NB4 (cell line): ENCODE measurements around the gene OR2V1.
"Not testable (repeated sequence)": the region's sequence is repeated elsewhere in the genome, so short reads cannot be mapped to it uniquely, and the experiment has no call there.

Source experiments
- DNase-seq: peaks from one replicate; pipeline ENCODE4 v3.0.0; 2010; ENCODE audit warnings: low read depth
- H3K4me3 ChIP-seq: one replicate; pipeline ENCODE4 v1.5.1; 2011; ENCODE audit warnings: mild to moderate bottlenecking, low read depth, low read length, moderate library complexity
- CTCF ChIP-seq: IDR thresholded peaks from one replicate; pipeline ENCODE4 v1.5.1; 2012; ENCODE audit warnings: low read depth, low read length
- MAX ChIP-seq: IDR thresholded peaks from 2 replicates; pipeline ENCODE4 v1.6.1; 2011; ENCODE audit warnings: low read depth, low read length
- MYC ChIP-seq: IDR thresholded peaks from 2 replicates; pipeline ENCODE4 v1.6.1; 2011; ENCODE audit warnings: low read depth, low read length
- POLR2A ChIP-seq: IDR thresholded peaks from 2 replicates; pipeline ENCODE4 v1.6.1; 2011; ENCODE audit warnings: mild to moderate bottlenecking; ENCODE audit not compliant: insufficient read length; ENCODE audit errors: extremely low read depth

OR2V1 gene

GRCh38 chr5:181111010-181111409, 20.0 kb downstream of the OR2V1 start:
- DNase-seq = no peak

GRCh38 chr5:181109489-181110013, 21.4 kb downstream of the OR2V1 start:
- no peak for TF ChIP-seq POLR2A
- no peak for TF ChIP-seq MAX
- TF ChIP-seq MYC = no peak
- TF ChIP-seq CTCF = no peak
- H3K4me3 ChIP-seq = no peak overlapping the region
- DNase-seq = no peak

More at GRCh38 chr5:181111010-181111409, 20.0 kb downstream of the OR2V1 start:
- TF ChIP-seq CTCF (no peak), MYC (no peak), MAX (no peak), POLR2A (no peak)
- H3K4me3 ChIP-seq = no peak overlapping the region

GRCh38 chr5:181108578-181109165, 22.3 kb downstream of the OR2V1 start:
- no peak for TF ChIP-seq MYC
- no peak for TF ChIP-seq CTCF
- DNase-seq = no peak
- no peak overlapping the region for H3K4me3 ChIP-seq

GRCh38 chr5:181107699-181108098, 23.3 kb downstream of the OR2V1 start:
- TF ChIP-seq MYC (no peak), CTCF (no peak), MAX (no peak), POLR2A (no peak)
- DNase-seq = no peak
- H3K4me3 ChIP-seq = no peak overlapping the region

- no peak overlapping the region for H3K4me3 ChIP-seq
- DNase-seq = peak; percentile 14
- TF ChIP-seq POLR2A = no peak
- no peak for TF ChIP-seq MAX
- TF ChIP-seq CTCF = no peak
- no peak for TF ChIP-seq MYC
These were observed 25.5 kb downstream of the OR2V1 start for GRCh38 chr5:181105391-181106025.

- not testable (repeated sequence) for H3K4me3 ChIP-seq, DNase-seq
These were observed 26.2 kb downstream of the OR2V1 start for GRCh38 chr5:181104606-181105390.

GRCh38 chr5:181104259-181104568, 26.8 kb downstream of the OR2V1 start:
- DNase-seq, H3K4me3 ChIP-seq: not testable (repeated sequence)

- DNase-seq, H3K4me3 ChIP-seq: not testable (repeated sequence)
These were observed 28.9 kb downstream of the OR2V1 start for GRCh38 chr5:181101930-181102674.

GRCh38 chr5:181101030-181101641, 29.8 kb downstream of the OR2V1 start:
- H3K4me3 ChIP-seq = not testable (repeated sequence)

More at GRCh38 chr5:181101030-181101641, 29.8 kb downstream of the OR2V1 start:
- DNase-seq = not testable (repeated sequence)
